NCI-H1694 treated with DMSO at 0.1 percent for 48 hours (cell line): ENCODE measurements around the gene MGAM2.
A peak's percentile ranks its signal among the peaks of the same experiment; 100 is the strongest.

ENCODE experiments used
- DNase-seq: peaks from one replicate; lab custom pipeline; 2025; lab: John Stamatoyannopoulos, UW

MGAM2 gene

GRCh38 chr7:142176901-142177300 lies 65.4 kb downstream of the MGAM2 start:
- no peak for DNase-seq

- DNase-seq: no peak
Measured at GRCh38 chr7:142177869-142178268, 66.4 kb downstream of the MGAM2 start.

DNA sequence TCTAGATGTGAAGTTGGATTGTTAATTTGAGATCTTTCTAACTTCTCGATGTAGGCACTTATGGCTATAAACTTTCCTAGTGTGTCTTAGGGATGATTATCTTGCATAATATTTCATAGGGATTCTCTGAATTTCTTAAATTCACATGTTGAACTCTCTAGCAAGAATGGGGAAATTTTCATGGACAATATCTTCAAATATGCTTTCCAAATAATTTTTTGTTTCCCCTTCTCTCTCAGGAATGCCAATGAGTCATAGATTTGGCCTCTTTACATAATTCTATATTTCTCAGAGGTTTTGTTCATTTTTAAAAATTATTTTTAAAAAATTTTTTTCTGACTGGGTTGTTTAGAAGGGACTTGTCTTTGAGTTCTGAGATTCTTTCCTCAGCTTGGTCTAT lies 68.9 kb downstream of the MGAM2 start:
- no peak for DNase-seq

GRCh38 chr7:142181211-142181610 lies 69.7 kb downstream of the MGAM2 start:
- DNase-seq: no peak

GRCh38 chr7:142181966-142182365 lies 70.4 kb downstream of the MGAM2 start:
- no peak for DNase-seq

DNA sequence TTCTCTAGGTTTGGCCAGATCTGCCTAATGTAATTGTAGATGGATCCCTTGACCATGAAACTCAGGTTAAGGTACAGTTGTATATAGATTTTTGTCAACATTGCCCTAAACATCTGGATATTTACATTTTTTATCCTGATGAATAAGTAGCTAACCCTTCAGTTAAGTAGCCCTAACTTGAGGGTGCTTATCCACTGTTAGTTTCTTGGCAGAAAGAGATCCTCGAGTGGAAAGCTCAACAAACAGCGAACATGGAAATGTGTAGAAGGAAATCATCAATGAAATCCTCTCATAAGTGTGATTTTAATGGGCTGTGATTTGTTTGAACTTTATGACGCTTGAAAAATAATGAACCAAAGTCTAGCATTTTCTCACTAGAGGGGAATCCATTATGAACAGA lies 73.6 kb downstream of the MGAM2 start:
- DNase-seq: no peak

- no peak for DNase-seq
Measured at GRCh38 chr7:142185801-142186200, 74.3 kb downstream of the MGAM2 start.

- DNase-seq: no peak
Measured at GRCh38 chr7:142188154-142188553, 76.6 kb downstream of the MGAM2 start.

DNA sequence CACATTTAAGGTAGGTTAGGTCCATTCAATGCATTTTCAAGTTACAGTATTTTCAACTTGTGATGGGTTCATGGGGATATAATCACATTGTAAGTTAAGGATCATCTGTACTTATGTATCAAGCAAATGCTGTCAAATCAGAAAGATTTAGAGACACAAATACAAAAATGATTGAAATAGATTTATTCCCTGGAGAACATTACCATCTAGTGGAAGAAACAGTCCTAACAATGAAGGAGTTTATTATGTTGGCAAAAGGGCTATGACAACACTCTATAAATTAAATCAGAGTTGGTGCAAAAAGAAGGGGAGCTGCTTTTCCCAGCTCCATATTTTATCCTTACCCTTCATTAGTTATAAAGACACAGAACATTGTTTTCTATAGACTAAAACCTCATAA lies 77.3 kb downstream of the MGAM2 start:
- DNase-seq: peak; percentile 20

DNA sequence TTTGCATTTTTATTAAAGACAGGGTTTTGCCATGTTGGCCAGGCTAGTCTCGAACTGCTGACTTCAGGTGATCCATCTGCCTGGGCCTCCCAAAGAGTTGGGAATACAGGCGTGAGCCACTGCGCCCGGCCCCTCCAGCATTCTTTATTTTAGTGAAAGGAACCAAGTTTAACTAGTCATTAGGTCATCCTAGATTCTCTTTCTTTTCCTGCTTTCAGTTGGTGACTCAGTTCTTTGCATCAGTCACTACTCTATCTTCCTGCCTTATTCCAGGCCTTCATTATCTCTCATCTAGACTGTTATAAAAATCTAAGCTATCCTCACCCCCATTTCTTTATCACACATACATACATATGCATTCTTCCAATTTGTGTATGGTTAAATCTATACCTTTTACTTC lies 82.7 kb downstream of the MGAM2 start:
- no peak for DNase-seq

DNA sequence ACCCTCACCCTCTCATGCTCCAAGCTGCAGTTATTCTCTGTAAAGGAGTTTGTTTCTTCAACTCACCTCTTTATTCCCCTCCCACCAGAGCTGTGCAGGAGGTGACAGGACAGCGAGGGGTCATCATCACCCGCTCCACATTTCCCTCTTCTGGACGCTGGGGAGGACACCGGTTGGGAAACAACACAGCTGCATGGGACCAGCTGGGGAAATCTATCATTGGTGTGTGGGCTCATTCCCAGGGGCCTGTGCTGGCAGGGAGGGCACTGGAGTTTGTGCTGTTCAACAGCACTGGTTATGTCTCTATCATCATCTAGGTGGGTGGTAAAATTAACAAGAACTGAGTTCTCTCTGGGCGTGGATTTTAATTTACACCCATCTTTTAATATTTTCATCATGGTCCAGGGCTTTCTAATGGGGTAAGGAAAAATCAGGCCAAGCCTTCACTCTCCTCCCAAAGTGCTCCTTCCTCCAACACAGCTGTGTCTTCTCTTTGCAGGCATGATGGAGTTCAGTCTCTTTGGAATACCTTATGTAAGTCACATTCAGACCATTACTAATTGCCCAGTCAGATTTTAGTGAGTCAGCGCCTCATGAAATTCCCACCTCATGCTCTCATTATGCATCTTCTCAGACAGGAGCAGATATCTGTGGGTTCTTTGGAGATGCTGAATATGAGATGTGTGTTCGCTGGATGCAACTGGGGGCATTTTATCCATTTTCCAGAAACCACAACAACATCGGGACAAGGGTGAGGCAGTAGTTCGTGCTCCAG lies 84.7 kb downstream of the MGAM2 start:
- DNase-seq: no peak

- DNase-seq: no peak
Measured at GRCh38 chr7:142200206-142200605, 88.7 kb downstream of the MGAM2 start.

DNA sequence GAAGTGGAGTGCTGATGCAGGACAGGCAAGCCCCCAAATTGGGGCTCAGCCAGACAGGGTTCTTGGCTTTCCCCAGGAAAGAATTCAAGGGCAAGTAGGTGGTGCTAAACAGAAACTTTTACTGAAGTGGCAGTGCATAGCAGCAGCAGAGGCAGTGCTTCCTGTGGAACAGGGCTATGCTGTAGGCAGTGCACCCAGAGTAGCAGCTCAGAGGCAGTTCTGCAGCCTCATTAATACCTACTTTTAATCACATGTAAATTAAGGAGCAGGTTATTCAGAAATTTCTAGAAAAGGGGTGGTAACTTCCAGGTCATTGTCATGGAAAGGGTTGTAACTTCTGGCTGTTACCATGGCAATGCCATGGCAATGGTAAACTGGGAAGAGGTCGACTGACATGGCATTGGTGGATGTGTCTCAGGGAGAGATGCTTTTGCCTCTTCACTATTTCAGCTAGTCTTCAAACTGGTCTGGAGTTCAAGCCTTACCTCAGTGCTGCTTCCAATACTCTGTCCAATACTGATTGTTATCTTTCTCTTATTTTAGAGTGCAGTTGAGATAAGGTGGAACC lies 117.1 kb downstream of the MGAM2 start:
- no peak for DNase-seq

DNA sequence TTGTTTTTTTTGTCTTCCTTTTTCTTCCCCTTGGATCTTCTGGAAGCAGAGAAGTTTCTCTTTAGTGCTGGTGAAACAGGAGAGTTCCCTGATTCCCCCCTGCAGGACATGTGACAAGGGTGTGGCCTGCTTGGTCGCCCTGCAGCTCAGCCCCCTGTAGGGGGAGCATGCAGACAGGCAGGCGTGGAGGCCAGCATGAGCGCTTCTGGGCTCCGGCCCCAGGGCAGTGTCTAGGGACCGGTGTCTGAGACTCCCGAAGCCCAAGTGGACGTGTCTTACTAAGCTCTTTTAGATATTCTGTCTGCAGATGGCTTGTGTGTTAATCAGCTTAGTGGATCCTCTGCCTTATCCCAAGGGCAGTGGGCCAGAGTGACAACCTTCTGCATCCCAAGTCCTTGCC lies 120.2 kb downstream of the MGAM2 start:
- no peak for DNase-seq

- no peak for DNase-seq
Measured at GRCh38 chr7:142240546-142240945, 129.0 kb downstream of the MGAM2 start.

- no peak for DNase-seq
Measured at GRCh38 chr7:142243823-142244222, 132.3 kb downstream of the MGAM2 start.

GRCh38 chr7:142248166-142249160 lies 136.9 kb downstream of the MGAM2 start:
- no peak for DNase-seq

- no peak for DNase-seq
Measured at GRCh38 chr7:142249918-142250317, 138.4 kb downstream of the MGAM2 start.

GRCh38 chr7:142250705-142251104 lies 139.2 kb downstream of the MGAM2 start:
- DNase-seq: no peak

GRCh38 chr7:142257958-142258357 lies 146.4 kb downstream of the MGAM2 start, which contains the start of gene PRSS58:
TSS of gene PRSS58 (minus strand) at chr7:142258058. CDS start at chr7:142257707, 351 bp downstream.
- no peak for DNase-seq

GRCh38 chr7:142263598-142264380 lies 152.3 kb downstream of the MGAM2 start:
- no peak for DNase-seq
